ENCODE results near the gene RSAD2. TPM values are rescaled to one million over a fixed set of nuclear protein-coding genes. Genes with fewer than 3 reads are reported as not detected.

The RSAD2 gene
- total and polyA plus RNA-seq, 2 of the 4 experiments (the other 2 are of a cell fraction) = not detected

DNA sequence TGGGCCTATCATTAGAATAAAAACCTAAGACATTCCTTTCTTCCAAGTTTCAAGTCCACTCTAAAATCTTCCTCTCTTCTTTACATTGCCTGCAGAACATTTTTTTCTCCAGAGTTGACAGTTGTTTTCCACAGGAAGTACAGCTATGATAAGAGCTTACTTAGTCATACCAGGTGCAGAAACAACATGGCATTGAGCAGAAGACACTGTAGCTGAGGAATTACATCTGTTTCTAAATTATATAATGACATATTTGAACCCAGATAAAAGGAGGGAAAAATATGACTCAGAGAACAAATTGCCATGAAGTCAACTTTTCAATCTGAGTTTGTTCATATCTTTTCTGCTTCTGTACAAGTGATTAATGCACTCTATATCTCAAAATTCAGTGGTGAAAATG is 42.1 kb upstream of the RSAD2 start:
- no TSS peak for BruUV-seq (replicated peaks)
- Histone ChIP-seq H2BK5ac (ENCODE audit: low read depth, low read length, poor library complexity, severe bottlenecking) (no peak overlapping the region), H3K79me1 (ENCODE audit: low read depth in 1 of 2, low read length in 2 of 2) (no peaks in the 10 kb centered on the region), H3K9me1 (ENCODE audit: insufficient read depth, low read length) (no peaks in the 10 kb centered on the region), H4K20me1 (ENCODE audit: insufficient read depth, low read length) (no peaks in the 10 kb centered on the region), H4K5ac (ENCODE audit: low read depth, low read length) (no peak overlapping the region), H3K4me1 (ENCODE audit: control insufficient read depth, insufficient read depth, low read length) (no peaks in the 10 kb centered on the region), H3K14ac (replicated peaks; ENCODE audit: low read depth, low read length) (no peak overlapping the region), H3K9me3 (ENCODE audit: control insufficient read depth, insufficient read depth, low read length) (no peaks in the 10 kb centered on the region; the same call in 1 of the 2 replicates), H2BK15ac (ENCODE audit: low read depth, low read length) (no peak overlapping the region), H3K27me3 (ENCODE audit: control insufficient read depth, insufficient read depth, low read length) (no peaks in the 10 kb centered on the region), H3K23ac (ENCODE audit: low read depth, low read length) (no peak overlapping the region), H3K4me3 (ENCODE audit: insufficient read depth, low read depth, low read length) (no peak overlapping the region), H3K9ac (ENCODE audit: low read depth, low read length) (no peak overlapping the region), H2AFZ (replicated peaks; ENCODE audit: low read length, poor library complexity) (no peak overlapping the region), H2AK9ac (replicated peaks; ENCODE audit: low read depth, low read length, poor library complexity) (no peak overlapping the region), H4K8ac (ENCODE audit: low read depth in 2 of 2, low read length in 2 of 2) (no peak overlapping the region), H2BK120ac (ENCODE audit: low read depth, low read length) (no peak overlapping the region), H3K36me3 (ENCODE audit: control insufficient read depth, insufficient read depth, low read length) (no peaks in the 10 kb centered on the region), H4K91ac (ENCODE audit: insufficient read depth, low read depth, low read length) (no peak overlapping the region), H3K4ac (ENCODE audit: low read depth, low read length) (no peak overlapping the region), H3K4me2 (ENCODE audit: low read depth, low read length) (no peak overlapping the region), H3K18ac (ENCODE audit: low read depth, low read length) (no peak overlapping the region), H2BK20ac (ENCODE audit: low read depth, low read length) (no peak overlapping the region), H3K27ac (ENCODE audit: insufficient read depth, low read length) (no peak overlapping the region), H2AK5ac (ENCODE audit: low read depth, low read length) (no peak overlapping the region), H3K56ac (ENCODE audit: extremely low read depth, insufficient read depth, low read length) (no peak overlapping the region)
- ATAC-seq (ENCODE audit: low read depth) (no peak), DNase-seq (no peak)
- TF ChIP-seq BHLHE40 (IDR thresholded peaks at IDR 0.05; ENCODE audit: low read depth, low read length) (no peak), MAZ (IDR thresholded peaks at IDR 0.05; ENCODE audit: borderline replicate concordance, low read depth, low read length) (no peak)
- POLR2A ChIA-PET (ENCODE audit: unreplicated experiment) = no interaction called here
- in situ Hi-C loops (cut with MboI; ENCODE audit: low sequenced_read_pairs) = no loop called here
- dilution Hi-C loops (cut with HindIII; ENCODE audit: low sequenced_read_pairs, unreplicated experiment) = no loop called here
- intact Hi-C loops (cut with micrococcal nuclease) = no loop called here
- CTCF ChIA-PET = no interaction called here

All from IMR-90 (cell line).